ENCODE data around the gene PTTG1IP. TPM values are rescaled to one million over a fixed set of nuclear protein-coding genes. Genes with fewer than 3 reads are reported as not detected.
A peak's percentile ranks its signal among the peaks of the same experiment; 100 is the strongest.

PTTG1IP gene
- total and polyA plus RNA-seq, 2 of the 13 experiments (the other 11 are each of a cell fraction or from before 2014, with no cell fraction given): 161 to 700 TPM

DNA sequence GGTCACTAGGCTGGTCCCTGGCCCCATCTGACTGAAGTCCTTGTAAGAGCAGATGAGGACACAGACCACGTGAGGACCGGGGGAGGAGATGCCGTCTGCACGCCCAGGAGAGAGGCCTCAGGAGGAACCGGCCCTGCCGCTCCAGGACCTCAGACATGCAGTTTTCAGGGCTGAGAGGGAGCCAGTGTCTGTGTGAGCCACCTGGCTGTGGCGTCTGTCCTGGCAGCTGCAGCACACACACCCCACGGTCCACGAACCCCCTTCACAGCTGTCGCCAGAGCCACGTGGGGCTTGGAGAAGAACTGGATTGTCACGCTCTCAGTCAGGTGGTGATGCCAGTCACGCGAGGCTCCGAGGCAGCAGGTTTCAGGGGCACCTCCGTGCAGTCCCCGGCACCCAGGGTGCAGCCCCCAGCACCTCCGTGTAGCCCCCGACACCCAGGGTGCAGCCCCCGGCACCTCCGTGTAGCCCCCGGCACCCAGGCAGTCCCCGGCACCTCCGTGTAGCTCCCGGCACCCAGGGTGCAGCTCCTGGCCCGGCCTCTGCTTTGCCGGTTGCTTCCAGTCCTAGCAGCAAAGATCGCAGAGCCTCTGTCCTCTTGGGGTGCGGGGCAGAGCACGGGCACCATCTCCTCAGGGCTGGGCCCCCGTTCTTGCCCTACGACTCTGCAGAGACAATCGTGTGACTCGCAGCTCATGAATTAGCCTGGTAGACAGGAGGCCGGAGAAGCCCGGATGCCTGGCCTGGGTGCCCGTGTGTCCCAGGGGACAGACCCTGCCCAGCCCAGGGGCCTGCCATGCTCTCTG lies 36.6 kb downstream of the PTTG1IP start (continued):
- TF ChIP-seq, protein P1, sequence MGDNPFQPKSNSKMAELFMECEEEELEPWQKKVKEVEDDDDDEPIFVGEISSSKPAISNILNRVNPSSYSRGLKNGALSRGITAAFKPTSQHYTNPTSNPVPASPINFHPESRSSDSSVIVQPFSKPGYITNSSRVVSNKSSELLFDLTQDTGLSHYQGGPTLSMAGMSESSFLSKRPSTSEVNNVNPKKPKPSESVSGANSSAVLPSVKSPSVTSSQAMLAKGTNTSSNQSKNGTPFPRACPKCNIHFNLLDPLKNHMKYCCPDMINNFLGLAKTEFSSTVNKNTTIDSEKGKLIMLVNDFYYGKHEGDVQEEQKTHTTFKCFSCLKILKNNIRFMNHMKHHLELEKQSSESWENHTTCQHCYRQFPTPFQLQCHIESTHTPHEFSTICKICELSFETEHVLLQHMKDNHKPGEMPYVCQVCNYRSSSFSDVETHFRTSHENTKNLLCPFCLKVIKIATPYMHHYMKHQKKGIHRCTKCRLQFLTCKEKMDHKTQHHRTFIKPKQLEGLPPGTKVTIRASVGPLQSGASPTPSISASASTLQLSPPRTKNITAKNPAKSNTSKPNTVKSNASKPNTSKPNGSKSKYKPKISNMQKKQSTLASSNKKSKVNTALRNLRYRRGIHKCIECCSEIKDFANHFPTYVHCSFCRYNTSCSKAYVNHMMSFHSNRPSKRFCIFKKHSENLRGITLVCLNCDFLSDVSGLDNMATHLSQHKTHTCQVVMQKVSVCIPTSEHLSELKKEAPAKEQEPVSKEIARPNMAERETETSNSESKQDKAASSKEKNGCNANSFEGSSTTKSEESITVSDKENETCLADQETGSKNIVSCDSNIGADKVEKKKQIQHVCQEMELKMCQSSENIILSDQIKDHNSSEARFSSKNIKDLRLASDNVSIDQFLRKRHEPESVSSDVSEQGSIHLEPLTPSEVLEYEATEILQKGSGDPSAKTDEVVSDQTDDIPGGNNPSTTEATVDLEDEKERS (CRISPR knock-in tag; IDR thresholded peaks at IDR 0.05): no peak
- peak; percentile 57; the same call in 1 of the 2 replicates for TF ChIP-seq MYC (CRISPR knock-in tag; IDR thresholded peaks at IDR 0.05; ENCODE audit: borderline replicate concordance)
- TF ChIP-seq MXD4 (CRISPR knock-in tag; IDR thresholded peaks at IDR 0.05): peak; percentile 49; the same call in 1 of the 2 replicates
- peak; percentile 56; the same call in 1 of the 2 replicates for TF ChIP-seq AKAP8 (CRISPR knock-in tag; IDR thresholded peaks at IDR 0.05)
- no peak for TF ChIP-seq ZNF800 (CRISPR knock-in tag; IDR thresholded peaks at IDR 0.05)
- TF ChIP-seq ZNF501 (CRISPR knock-in tag; IDR thresholded peaks at IDR 0.05): no peak
- TF ChIP-seq, protein P2, sequence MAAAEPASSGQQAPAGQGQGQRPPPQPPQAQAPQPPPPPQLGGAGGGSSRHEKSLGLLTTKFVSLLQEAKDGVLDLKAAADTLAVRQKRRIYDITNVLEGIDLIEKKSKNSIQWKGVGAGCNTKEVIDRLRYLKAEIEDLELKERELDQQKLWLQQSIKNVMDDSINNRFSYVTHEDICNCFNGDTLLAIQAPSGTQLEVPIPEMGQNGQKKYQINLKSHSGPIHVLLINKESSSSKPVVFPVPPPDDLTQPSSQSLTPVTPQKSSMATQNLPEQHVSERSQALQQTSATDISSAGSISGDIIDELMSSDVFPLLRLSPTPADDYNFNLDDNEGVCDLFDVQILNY (CRISPR knock-in tag; conservative IDR thresholded peaks at IDR 0.05): no peak
- 0 out of 2 replicates have a peak, but pooled peaks have one; percentile 33 for TF ChIP-seq KLF6 (CRISPR knock-in tag; IDR thresholded peaks at IDR 0.05)
- TF ChIP-seq ATF7-NPFF (CRISPR knock-in tag; IDR thresholded peaks at IDR 0.05; ENCODE audit: low read depth): no peak
- no peak for TF ChIP-seq ZNF382 (CRISPR knock-in tag; IDR thresholded peaks at IDR 0.05; ENCODE audit: borderline replicate concordance)
- no peak for TF ChIP-seq ZNF232 (CRISPR knock-in tag; IDR thresholded peaks at IDR 0.05; ENCODE audit: borderline replicate concordance)
- no peak for TF ChIP-seq MEF2D (CRISPR knock-in tag; IDR thresholded peaks at IDR 0.05)
- TF ChIP-seq ZIK1 (CRISPR knock-in tag; IDR thresholded peaks at IDR 0.05; ENCODE audit: borderline replicate concordance, low read depth): 0 out of 2 replicates have a peak, but pooled peaks have one; percentile 43
- TF ChIP-seq ZNF619 (CRISPR knock-in tag; IDR thresholded peaks at IDR 0.05): no peak
- no peak for TF ChIP-seq MED13 (CRISPR knock-in tag; IDR thresholded peaks at IDR 0.05)
- TF ChIP-seq NFE2L1 (CRISPR knock-in tag; IDR thresholded peaks at IDR 0.05; ENCODE audit: borderline replicate concordance): no peak
- TF ChIP-seq, protein P3, sequence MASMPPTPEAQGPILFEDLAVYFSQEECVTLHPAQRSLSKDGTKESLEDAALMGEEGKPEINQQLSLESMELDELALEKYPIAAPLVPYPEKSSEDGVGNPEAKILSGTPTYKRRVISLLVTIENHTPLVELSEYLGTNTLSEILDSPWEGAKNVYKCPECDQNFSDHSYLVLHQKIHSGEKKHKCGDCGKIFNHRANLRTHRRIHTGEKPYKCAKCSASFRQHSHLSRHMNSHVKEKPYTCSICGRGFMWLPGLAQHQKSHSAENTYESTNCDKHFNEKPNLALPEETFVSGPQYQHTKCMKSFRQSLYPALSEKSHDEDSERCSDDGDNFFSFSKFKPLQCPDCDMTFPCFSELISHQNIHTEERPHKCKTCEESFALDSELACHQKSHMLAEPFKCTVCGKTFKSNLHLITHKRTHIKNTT (CRISPR knock-in tag; IDR thresholded peaks at IDR 0.05): no peak
- no peak for TF ChIP-seq ETV6 (CRISPR knock-in tag; conservative IDR thresholded peaks at IDR 0.05)
- TF ChIP-seq, protein P4, sequence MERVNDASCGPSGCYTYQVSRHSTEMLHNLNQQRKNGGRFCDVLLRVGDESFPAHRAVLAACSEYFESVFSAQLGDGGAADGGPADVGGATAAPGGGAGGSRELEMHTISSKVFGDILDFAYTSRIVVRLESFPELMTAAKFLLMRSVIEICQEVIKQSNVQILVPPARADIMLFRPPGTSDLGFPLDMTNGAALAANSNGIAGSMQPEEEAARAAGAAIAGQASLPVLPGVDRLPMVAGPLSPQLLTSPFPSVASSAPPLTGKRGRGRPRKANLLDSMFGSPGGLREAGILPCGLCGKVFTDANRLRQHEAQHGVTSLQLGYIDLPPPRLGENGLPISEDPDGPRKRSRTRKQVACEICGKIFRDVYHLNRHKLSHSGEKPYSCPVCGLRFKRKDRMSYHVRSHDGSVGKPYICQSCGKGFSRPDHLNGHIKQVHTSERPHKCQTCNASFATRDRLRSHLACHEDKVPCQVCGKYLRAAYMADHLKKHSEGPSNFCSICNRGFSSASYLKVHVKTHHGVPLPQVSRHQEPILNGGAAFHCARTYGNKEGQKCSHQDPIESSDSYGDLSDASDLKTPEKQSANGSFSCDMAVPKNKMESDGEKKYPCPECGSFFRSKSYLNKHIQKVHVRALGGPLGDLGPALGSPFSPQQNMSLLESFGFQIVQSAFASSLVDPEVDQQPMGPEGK (CRISPR knock-in tag; IDR thresholded peaks at IDR 0.05): peak; percentile 56
- TF ChIP-seq ZNF547 (CRISPR knock-in tag; IDR thresholded peaks at IDR 0.05): no peak

All from HepG2 (cell line).